ENCODE data around the gene RNF208.

The RNF208 gene

DNA sequence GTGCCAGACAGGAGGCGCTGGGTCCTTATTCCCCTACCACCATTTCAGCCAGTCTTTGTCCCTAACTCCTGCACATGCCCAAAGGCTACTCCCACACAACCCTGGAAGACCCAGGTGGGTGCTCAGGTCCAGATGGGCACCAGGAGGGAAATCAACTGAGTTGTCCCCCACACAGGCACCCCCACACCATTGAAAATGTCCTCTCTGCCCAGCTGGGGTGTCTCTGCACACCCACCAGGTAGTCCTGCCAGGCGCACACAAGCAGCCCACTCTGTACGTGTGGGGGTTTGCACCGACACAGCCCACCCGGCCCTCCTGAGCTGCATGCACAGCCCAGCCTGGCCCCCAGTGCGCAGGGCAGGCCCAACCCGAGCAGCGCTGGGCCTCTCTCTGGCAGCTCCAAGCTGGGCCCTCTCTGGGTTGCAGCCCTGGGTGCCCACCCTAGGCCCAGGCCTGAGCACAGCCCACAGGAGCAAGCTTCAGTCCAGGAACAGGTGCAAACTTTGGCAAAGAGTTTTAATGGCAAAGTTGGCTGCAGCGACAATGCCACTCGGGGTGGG lies 2.2 kb downstream of the RNF208 start:
- POLR2A ChIA-PET, result no interaction called here
- CTCF ChIA-PET, result interaction anchor here (1.3 to 2.6 kb wide), 3 partner anchors 7 to 17 kb away, joined by 3 to 9 read pairs (median 8); partner anchors contain the start of gene RNF224
- no peak for DNase-seq (ENCODE audit: extremely low spot score)
- TF ChIP-seq, protein P1, sequence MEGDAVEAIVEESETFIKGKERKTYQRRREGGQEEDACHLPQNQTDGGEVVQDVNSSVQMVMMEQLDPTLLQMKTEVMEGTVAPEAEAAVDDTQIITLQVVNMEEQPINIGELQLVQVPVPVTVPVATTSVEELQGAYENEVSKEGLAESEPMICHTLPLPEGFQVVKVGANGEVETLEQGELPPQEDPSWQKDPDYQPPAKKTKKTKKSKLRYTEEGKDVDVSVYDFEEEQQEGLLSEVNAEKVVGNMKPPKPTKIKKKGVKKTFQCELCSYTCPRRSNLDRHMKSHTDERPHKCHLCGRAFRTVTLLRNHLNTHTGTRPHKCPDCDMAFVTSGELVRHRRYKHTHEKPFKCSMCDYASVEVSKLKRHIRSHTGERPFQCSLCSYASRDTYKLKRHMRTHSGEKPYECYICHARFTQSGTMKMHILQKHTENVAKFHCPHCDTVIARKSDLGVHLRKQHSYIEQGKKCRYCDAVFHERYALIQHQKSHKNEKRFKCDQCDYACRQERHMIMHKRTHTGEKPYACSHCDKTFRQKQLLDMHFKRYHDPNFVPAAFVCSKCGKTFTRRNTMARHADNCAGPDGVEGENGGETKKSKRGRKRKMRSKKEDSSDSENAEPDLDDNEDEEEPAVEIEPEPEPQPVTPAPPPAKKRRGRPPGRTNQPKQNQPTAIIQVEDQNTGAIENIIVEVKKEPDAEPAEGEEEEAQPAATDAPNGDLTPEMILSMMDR (IDR thresholded peaks at IDR 0.05; ENCODE audit: control extremely low read depth, extremely low read depth, low read depth, missing control alignments), result no peak

- ChIA-PET CTCF (interaction anchor here (2.4 to 2.6 kb wide), 2 partner anchors 8 to 18 kb away, joined by 8 to 9 read pairs; partner anchors contain the start of gene RNF224), POLR2A (no interaction called here)
- DNase-seq (ENCODE audit: extremely low spot score), result no peak
- TF ChIP-seq, protein P1 (IDR thresholded peaks at IDR 0.05; ENCODE audit: control extremely low read depth, extremely low read depth, low read depth, missing control alignments), result no peak
Measured at GRCh38 chr9:137218754-137219271, 3.2 kb downstream of the RNF208 start.

DNA sequence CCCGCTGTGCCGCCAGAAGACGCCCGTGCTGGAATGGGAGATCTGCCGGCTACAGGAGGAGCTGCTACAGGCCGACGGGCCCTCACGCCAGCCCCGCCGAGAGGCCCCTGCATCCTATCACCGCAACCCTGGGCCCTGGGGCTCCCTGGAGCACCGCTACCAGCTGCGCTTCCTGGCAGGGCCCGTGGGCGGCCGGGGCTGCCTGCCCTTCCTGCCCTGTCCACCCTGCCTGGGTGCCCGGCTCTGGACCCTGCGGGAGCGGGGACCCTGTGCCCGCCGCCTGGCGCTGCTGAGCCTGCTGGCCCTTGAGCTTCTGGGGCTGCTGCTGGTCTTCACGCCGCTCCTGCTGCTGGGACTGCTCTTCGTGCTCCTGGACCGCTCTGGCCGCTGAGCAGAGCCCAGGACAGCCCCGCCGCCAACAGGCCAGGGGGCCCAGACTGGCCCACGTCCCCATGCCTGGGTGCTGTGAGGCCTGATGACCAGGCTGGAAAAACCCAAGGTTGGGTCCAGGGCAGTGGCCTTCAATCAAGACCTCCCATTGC lies 3.8 kb downstream of the RNF208 start:
- DNase-seq (ENCODE audit: extremely low spot score), result no peak
- POLR2A ChIA-PET, result no interaction called here
- TF ChIP-seq, protein P1 (IDR thresholded peaks at IDR 0.05; ENCODE audit: control extremely low read depth, extremely low read depth, low read depth, missing control alignments), result no peak
- CTCF ChIA-PET, result interaction anchor here (2.4 kb wide), 1 partner anchor 9 kb away, joined by 8 read pairs; the partner anchor contains the start of gene RNF224

- TF ChIP-seq, protein P1 (IDR thresholded peaks at IDR 0.05; ENCODE audit: control extremely low read depth, extremely low read depth, low read depth, missing control alignments), result no peak
- ChIA-PET CTCF (interaction anchor here (0.9 to 4.2 kb wide), 3 partner anchors 9 to 29 kb away, joined by 4 to 11 read pairs (median 8); partner anchors contain the start of genes ANAPC2, RNF224 and SSNA1), POLR2A (no interaction called here)
- DNase-seq (ENCODE audit: extremely low spot score), result no peak
Measured at GRCh38 chr9:137217276-137218211, 4.5 kb downstream of the RNF208 start.

GRCh38 chr9:137216188-137216965 lies 5.7 kb downstream of the RNF208 start:
- ChIA-PET POLR2A (interaction anchor here (0.5 to 0.8 kb wide), 2 partner anchors 15 to 24 kb away, joined by 3 to 4 read pairs; partner anchors contain the start of gene TPRN), CTCF (interaction anchor here (0.9 to 4.2 kb wide), 4 partner anchors 9 to 27 kb away, joined by 4 to 13 read pairs (median 8); partner anchors contain the start of genes ANAPC2, RNF224 and SSNA1)
- TF ChIP-seq, protein P1 (IDR thresholded peaks at IDR 0.05; ENCODE audit: control extremely low read depth, extremely low read depth, low read depth, missing control alignments), result no peak
- no peak for DNase-seq (ENCODE audit: extremely low spot score)

All from GM10248 (cell line).